Activated gamma-delta T cell (primary cell): Measurements from ENCODE around the gene C6orf132.

Experiments used
- DNase-seq: peaks from one replicate; lab custom pipeline; 2025; lab: John Stamatoyannopoulos, UW

Gene C6orf132

GRCh38 chr6:42075159-42075838 lies 67.1 kb downstream of the C6orf132 start:
- DNase-seq = no peak

GRCh38 chr6:42073287-42073686 lies 69.1 kb downstream of the C6orf132 start:
- no peak for DNase-seq

GRCh38 chr6:42071881-42072583 lies 70.4 kb downstream of the C6orf132 start:
- no peak for DNase-seq

GRCh38 chr6:42068872-42069522 lies 73.4 kb downstream of the C6orf132 start:
- DNase-seq = no peak

GRCh38 chr6:42068173-42068572 lies 74.2 kb downstream of the C6orf132 start:
- no peak for DNase-seq

GRCh38 chr6:42066156-42066675 lies 76.2 kb downstream of the C6orf132 start:
- no peak for DNase-seq

GRCh38 chr6:42059743-42060142 lies 82.7 kb downstream of the C6orf132 start:
- DNase-seq = no peak

GRCh38 chr6:42053601-42054000 lies 88.8 kb downstream of the C6orf132 start:
- DNase-seq = no peak

GRCh38 chr6:42051268-42051653 lies 91.2 kb downstream of the C6orf132 start:
- DNase-seq = no peak
